K562 (cell line): ENCODE data around the gene DEDD. TPM values are rescaled to one million over a fixed set of nuclear protein-coding genes. Genes with fewer than 3 reads are reported as not detected.
A peak's percentile ranks its signal among the peaks of the same experiment; 100 is the strongest.

Experiments used
- CBFA2T2 ChIP-seq: fragments of 450-650 bp; conservative IDR thresholded peaks from 2 replicates; pipeline ENCODE4 v1.6.1; 2017; ENCODE audit warnings: mild to moderate bottlenecking
- CCNT2 ChIP-seq: IDR thresholded peaks from 2 replicates; pipeline ENCODE4 v1.6.1; 2011; ENCODE audit warnings: borderline replicate concordance, low read depth, mild to moderate bottlenecking, moderate library complexity, mixed read lengths, low read length; ENCODE audit not compliant: insufficient read length; ENCODE audit errors: extremely low read depth
- ETV5 ChIP-seq: sonication (generic); formaldehyde crosslinking; IDR thresholded peaks from 2 replicates; pipeline ENCODE4 v1.4.0; 2020; ENCODE audit warnings: low read depth, mild to moderate bottlenecking, missing genetic modification reagents
- FOXJ3 ChIP-seq: sonication (generic); formaldehyde crosslinking; IDR thresholded peaks from 2 replicates; pipeline ENCODE4 v1.4.0; 2020; ENCODE audit warnings: mild to moderate bottlenecking, missing genetic modification reagents
- HNRNPLL ChIP-seq: fragments of 200-400 bp; formaldehyde crosslinking; IDR thresholded peaks from 2 replicates; pipeline ENCODE4 v1.6.1; 2017; ENCODE audit warnings: low read length, low read depth, mild to moderate bottlenecking; ENCODE audit not compliant: poor library complexity, severe bottlenecking
- PHB2 ChIP-seq: fragments of 450-650 bp; IDR thresholded peaks from 2 replicates; pipeline ENCODE4 v1.6.1; 2017; ENCODE audit warnings: low read depth
- PTTG1 ChIP-seq: fragments of 450-650 bp; IDR thresholded peaks from 2 replicates; pipeline ENCODE4 v1.6.1; 2016; ENCODE audit warnings: low read depth, mild to moderate bottlenecking, missing genetic modification characterization, missing compliant biosample characterization
- RUNX1 ChIP-seq: sonication (generic); IDR thresholded peaks from 2 replicates; pipeline ENCODE4 v1.6.1; 2016; ENCODE audit warnings: antibody characterized with exemption, low read depth
- SAP30 ChIP-seq: fragments of 200-600 bp; sonication (generic); IDR thresholded peaks from 2 replicates; pipeline ENCODE4 v1.6.1; 2012; ENCODE audit warnings: borderline replicate concordance, low read depth, mild to moderate bottlenecking, moderate library complexity, low read length, control low read depth, inconsistent platforms; ENCODE audit not compliant: insufficient read depth, poor library complexity, severe bottlenecking
- SREBF2 ChIP-seq: sonication (generic); formaldehyde crosslinking; IDR thresholded peaks from 2 replicates; pipeline ENCODE4 v1.4.0; 2020; ENCODE audit warnings: mild to moderate bottlenecking, missing genetic modification reagents
- SRF ChIP-seq, 2 experiments: fragments of 250-450, 450-650 bp in 1 of 2; sonication (Bioruptor Pico) in 1 of 2; sonication (generic) in 1 of 2; formaldehyde crosslinking; IDR thresholded peaks; 2 replicates each; pipeline versions ENCODE4 v1.5.0 to v1.5.1; 2020 to 2022; ENCODE audit warnings: mild to moderate bottlenecking in 1 of 2, missing genetic modification reagents in 1 of 2
- YY1 ChIP-seq, 3 experiments: IDR thresholded peaks; 2 replicates each; pipeline ENCODE4 v1.6.1; 2011; ENCODE audit warnings: low read length in 2 of 3, mild to moderate bottlenecking in 2 of 3, moderate library complexity in 2 of 3, borderline replicate concordance in 1 of 3, control low read depth in 1 of 3, low read depth in 1 of 3; ENCODE audit not compliant: insufficient read depth in 3 of 3, insufficient replicate concordance in 2 of 3, control insufficient read depth in 1 of 3, insufficient read length in 1 of 3; ENCODE audit errors: extremely low read depth in 1 of 3
- ZBTB7A ChIP-seq: IDR thresholded peaks from 2 replicates; pipeline ENCODE4 v1.6.1; 2011; ENCODE audit warnings: low read depth, mild to moderate bottlenecking, low read length, moderate library complexity, borderline replicate concordance; ENCODE audit not compliant: control insufficient read depth
- polyA plus RNA-seq, 8 experiments: library from polyadenylated mRNA; depleted of rRNA in 4 of 8; stranded (reverse) in 5 of 8; unstranded in 3 of 8; fragments of >200 nt; fragmentation: Nextera tagmentation in 2 of 8; fragmentation: Illumina TruSeq in 1 of 8; extraction: Ambion mirVana in 2 of 8; extraction: Trizol in 1 of 8; gene quantifications; 2 replicates each; pipeline versions ENCODE4 v1.2.1 to v1.2.3, GENCODE V29; 2011 to 2014; ENCODE audit warnings: inconsistent platforms in 1 of 8, missing spikeins in 1 of 8
- total RNA-seq, 7 experiments: library from RNA; depleted of rRNA in 6 of 7; stranded (reverse); fragments of >200 nt in 6 of 7; fragmentation: Illumina TruSeq in 2 of 7; extraction: Trizol in 2 of 7; gene quantifications; 2 replicates each; pipeline versions ENCODE4 v1.2.1 to v1.2.3, GENCODE V29; 2011 to 2021; ENCODE audit warnings: low replicate concordance in 1 of 7
- TF ChIP-seq, protein P1 (sequence below): fragments of 450-650 bp; IDR thresholded peaks from 2 replicates; pipeline ENCODE4 v1.6.1; 2016; ENCODE audit warnings: mild to moderate bottlenecking, moderate library complexity

Gene DEDD
- total and polyA plus RNA-seq, 9 of the 15 experiments (the other 6 are each of a cell fraction or from before 2014, with no cell fraction given) = 11.6 to 41.0 (median 16.8) TPM

DNA sequence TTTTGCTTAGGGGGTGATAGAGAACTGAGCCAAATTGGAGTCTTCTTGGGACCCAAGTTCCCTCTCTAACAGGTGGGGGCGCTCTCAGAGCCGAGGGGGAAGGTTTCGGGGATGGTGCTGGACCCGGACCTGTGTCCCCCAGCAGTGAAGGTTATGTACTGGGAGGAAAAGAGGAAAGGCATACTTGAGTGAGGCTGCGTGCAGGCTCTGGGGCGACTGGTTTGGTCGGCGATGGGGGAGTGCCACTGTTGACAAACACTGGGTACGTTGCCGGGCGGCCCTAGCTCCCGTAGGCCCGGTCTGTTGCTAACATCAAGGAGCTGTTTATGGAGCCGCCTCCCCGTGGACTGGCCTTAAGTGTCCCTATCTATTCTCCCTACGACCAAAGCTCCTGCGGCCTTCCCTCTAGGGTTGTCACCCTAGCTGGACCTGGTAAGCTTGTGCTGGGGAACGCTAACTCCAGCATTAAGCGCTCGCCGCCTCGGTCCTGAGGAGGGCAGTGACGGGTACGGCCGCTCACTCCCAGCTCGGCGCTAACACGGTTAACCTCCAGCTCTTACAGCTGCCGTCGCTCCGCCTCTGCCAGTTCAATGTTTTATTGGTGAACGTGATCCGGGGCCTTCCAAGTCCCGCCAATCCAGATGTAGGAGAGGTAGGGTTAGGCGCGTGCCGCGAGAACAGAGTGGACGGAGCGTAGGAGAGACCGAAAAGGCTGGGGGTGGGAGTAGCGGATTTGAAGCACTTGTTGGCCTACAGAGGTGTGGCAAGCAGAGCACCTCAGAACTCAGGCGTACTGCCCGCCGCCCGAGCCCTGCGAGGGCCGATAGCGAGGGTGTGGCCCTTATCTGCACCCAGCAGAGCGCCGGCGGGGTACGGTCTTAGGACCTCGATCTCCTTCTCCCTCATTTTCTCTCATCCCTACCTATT lies 33.5 kb upstream of the DEDD start, which contains the start of gene PPOX (continued):
- TF ChIP-seq ZBTB7A = peak; percentile 65; the same call in 1 of the 2 replicates
- TF ChIP-seq SREBF2 (CRISPR knock-in tag) = no peak
- peak; percentile 94 for TF ChIP-seq PHB2
- peak in 1 of 3 experiments; percentile 32 for TF ChIP-seq YY1 (IDR thresholded peaks at IDR 0.05; ENCODE audit: borderline replicate concordance in 1 of 3, control insufficient read depth in 1 of 3, extremely low read depth in 1 of 3, insufficient read depth in 3 of 3, insufficient read length in 1 of 3, insufficient replicate concordance in 2 of 3, low read depth in 1 of 3, low read length in 2 of 3)
- peak; percentile 85; the same call in 1 of the 2 replicates for TF ChIP-seq RUNX1
- TF ChIP-seq PTTG1 (tag) = no peak
- TF ChIP-seq CBFA2T2 = peak; percentile 97
- peak; percentile 65 for TF ChIP-seq ETV5 (CRISPR knock-in tag)
- peak in 1 of 2 experiments; percentile 69; a peak in 1 of 4 replicates for TF ChIP-seq SRF (CRISPR knock-in tag; IDR thresholded peaks at IDR 0.05)
- TF ChIP-seq, protein P1, sequence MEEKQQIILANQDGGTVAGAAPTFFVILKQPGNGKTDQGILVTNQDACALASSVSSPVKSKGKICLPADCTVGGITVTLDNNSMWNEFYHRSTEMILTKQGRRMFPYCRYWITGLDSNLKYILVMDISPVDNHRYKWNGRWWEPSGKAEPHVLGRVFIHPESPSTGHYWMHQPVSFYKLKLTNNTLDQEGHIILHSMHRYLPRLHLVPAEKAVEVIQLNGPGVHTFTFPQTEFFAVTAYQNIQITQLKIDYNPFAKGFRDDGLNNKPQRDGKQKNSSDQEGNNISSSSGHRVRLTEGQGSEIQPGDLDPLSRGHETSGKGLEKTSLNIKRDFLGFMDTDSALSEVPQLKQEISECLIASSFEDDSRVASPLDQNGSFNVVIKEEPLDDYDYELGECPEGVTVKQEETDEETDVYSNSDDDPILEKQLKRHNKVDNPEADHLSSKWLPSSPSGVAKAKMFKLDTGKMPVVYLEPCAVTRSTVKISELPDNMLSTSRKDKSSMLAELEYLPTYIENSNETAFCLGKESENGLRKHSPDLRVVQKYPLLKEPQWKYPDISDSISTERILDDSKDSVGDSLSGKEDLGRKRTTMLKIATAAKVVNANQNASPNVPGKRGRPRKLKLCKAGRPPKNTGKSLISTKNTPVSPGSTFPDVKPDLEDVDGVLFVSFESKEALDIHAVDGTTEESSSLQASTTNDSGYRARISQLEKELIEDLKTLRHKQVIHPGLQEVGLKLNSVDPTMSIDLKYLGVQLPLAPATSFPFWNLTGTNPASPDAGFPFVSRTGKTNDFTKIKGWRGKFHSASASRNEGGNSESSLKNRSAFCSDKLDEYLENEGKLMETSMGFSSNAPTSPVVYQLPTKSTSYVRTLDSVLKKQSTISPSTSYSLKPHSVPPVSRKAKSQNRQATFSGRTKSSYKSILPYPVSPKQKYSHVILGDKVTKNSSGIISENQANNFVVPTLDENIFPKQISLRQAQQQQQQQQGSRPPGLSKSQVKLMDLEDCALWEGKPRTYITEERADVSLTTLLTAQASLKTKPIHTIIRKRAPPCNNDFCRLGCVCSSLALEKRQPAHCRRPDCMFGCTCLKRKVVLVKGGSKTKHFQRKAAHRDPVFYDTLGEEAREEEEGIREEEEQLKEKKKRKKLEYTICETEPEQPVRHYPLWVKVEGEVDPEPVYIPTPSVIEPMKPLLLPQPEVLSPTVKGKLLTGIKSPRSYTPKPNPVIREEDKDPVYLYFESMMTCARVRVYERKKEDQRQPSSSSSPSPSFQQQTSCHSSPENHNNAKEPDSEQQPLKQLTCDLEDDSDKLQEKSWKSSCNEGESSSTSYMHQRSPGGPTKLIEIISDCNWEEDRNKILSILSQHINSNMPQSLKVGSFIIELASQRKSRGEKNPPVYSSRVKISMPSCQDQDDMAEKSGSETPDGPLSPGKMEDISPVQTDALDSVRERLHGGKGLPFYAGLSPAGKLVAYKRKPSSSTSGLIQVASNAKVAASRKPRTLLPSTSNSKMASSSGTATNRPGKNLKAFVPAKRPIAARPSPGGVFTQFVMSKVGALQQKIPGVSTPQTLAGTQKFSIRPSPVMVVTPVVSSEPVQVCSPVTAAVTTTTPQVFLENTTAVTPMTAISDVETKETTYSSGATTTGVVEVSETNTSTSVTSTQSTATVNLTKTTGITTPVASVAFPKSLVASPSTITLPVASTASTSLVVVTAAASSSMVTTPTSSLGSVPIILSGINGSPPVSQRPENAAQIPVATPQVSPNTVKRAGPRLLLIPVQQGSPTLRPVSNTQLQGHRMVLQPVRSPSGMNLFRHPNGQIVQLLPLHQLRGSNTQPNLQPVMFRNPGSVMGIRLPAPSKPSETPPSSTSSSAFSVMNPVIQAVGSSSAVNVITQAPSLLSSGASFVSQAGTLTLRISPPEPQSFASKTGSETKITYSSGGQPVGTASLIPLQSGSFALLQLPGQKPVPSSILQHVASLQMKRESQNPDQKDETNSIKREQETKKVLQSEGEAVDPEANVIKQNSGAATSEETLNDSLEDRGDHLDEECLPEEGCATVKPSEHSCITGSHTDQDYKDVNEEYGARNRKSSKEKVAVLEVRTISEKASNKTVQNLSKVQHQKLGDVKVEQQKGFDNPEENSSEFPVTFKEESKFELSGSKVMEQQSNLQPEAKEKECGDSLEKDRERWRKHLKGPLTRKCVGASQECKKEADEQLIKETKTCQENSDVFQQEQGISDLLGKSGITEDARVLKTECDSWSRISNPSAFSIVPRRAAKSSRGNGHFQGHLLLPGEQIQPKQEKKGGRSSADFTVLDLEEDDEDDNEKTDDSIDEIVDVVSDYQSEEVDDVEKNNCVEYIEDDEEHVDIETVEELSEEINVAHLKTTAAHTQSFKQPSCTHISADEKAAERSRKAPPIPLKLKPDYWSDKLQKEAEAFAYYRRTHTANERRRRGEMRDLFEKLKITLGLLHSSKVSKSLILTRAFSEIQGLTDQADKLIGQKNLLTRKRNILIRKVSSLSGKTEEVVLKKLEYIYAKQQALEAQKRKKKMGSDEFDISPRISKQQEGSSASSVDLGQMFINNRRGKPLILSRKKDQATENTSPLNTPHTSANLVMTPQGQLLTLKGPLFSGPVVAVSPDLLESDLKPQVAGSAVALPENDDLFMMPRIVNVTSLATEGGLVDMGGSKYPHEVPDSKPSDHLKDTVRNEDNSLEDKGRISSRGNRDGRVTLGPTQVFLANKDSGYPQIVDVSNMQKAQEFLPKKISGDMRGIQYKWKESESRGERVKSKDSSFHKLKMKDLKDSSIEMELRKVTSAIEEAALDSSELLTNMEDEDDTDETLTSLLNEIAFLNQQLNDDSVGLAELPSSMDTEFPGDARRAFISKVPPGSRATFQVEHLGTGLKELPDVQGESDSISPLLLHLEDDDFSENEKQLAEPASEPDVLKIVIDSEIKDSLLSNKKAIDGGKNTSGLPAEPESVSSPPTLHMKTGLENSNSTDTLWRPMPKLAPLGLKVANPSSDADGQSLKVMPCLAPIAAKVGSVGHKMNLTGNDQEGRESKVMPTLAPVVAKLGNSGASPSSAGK = peak; percentile 79
- peak; percentile 84 for TF ChIP-seq FOXJ3 (CRISPR knock-in tag)
- TF ChIP-seq SAP30 = peak; percentile 55
- peak; percentile 76 for TF ChIP-seq HNRNPLL
- TF ChIP-seq CCNT2 = peak; percentile 100
